Femur (tissue), 1 donor: ENCODE data around the gene DOCK4.
A peak's percentile ranks its signal among the peaks of the same experiment; 100 is the strongest.

Experiments used
- DNase-seq: peaks from one replicate; pipeline ENCODE4 v3.0.0-alpha.2; 2017

Gene DOCK4

GRCh38 chr7:112047421-112047820, 158.8 kb downstream of the DOCK4 start:
- DNase-seq = no peak

- no peak for DNase-seq
Observed at GRCh38 chr7:112045222-112045621, 161.0 kb downstream of the DOCK4 start.

GRCh38 chr7:112042631-112043030, 163.6 kb downstream of the DOCK4 start:
- no peak for DNase-seq

GRCh38 chr7:112038353-112038752, 167.8 kb downstream of the DOCK4 start:
- DNase-seq = no peak

GRCh38 chr7:112036071-112036470, 170.1 kb downstream of the DOCK4 start:
- DNase-seq = no peak

- no peak for DNase-seq
Observed at GRCh38 chr7:112031689-112032088, 174.5 kb downstream of the DOCK4 start.

GRCh38 chr7:112025556-112025955, 180.6 kb downstream of the DOCK4 start:
- DNase-seq = no peak

GRCh38 chr7:112023786-112024185, 182.4 kb downstream of the DOCK4 start:
- no peak for DNase-seq

- no peak for DNase-seq
Observed at GRCh38 chr7:112023282-112023681, 182.9 kb downstream of the DOCK4 start.

GRCh38 chr7:112022128-112022527, 184.1 kb downstream of the DOCK4 start:
- no peak for DNase-seq

- DNase-seq = peak; percentile 31
Observed at GRCh38 chr7:112021379-112022044, 184.7 kb downstream of the DOCK4 start.

- no peak for DNase-seq
Observed at GRCh38 chr7:112020800-112021199, 185.4 kb downstream of the DOCK4 start.

- no peak for DNase-seq
Observed at GRCh38 chr7:112019932-112020331, 186.3 kb downstream of the DOCK4 start.

- no peak for DNase-seq
Observed at GRCh38 chr7:112018305-112019030, 187.7 kb downstream of the DOCK4 start.

- DNase-seq = no peak
Observed at GRCh38 chr7:112015146-112015545, 191.1 kb downstream of the DOCK4 start.

GRCh38 chr7:112014347-112014746, 191.9 kb downstream of the DOCK4 start:
- DNase-seq = no peak

GRCh38 chr7:112013274-112013673, 192.9 kb downstream of the DOCK4 start:
- no peak for DNase-seq

GRCh38 chr7:112012242-112012641, 194.0 kb downstream of the DOCK4 start:
- DNase-seq = no peak

GRCh38 chr7:112010994-112011393, 195.2 kb downstream of the DOCK4 start:
- no peak for DNase-seq

GRCh38 chr7:112010109-112010508, 196.1 kb downstream of the DOCK4 start:
- DNase-seq = no peak

- no peak for DNase-seq
Observed at GRCh38 chr7:112009081-112009480, 197.1 kb downstream of the DOCK4 start.

GRCh38 chr7:112007185-112007584, 199.0 kb downstream of the DOCK4 start:
- DNase-seq = no peak

GRCh38 chr7:112006071-112006470, 200.1 kb downstream of the DOCK4 start:
- no peak for DNase-seq

- DNase-seq = no peak
Observed at GRCh38 chr7:112005205-112005775, 200.9 kb downstream of the DOCK4 start.
